NOMO-1 (cell line): ENCODE data around the gene VWA3B.
"Not testable (repeated sequence)": the region's sequence is repeated elsewhere in the genome, so short reads cannot be mapped to it uniquely, and the experiment has no call there.

ENCODE experiments used
- DNase-seq, 2 experiments: peaks; one replicate each; lab custom pipeline; 2025; ENCODE audit not compliant: unreplicated experiment in 2 of 2; lab: John Stamatoyannopoulos, UW

Gene VWA3B

GRCh38 chr2:98293931-98294687 lies 207.1 kb downstream of the VWA3B start:
- no peak for DNase-seq

GRCh38 chr2:98294711-98295110 lies 207.7 kb downstream of the VWA3B start:
- DNase-seq, result no peak

- no peak for DNase-seq
These were observed 208.3 kb downstream of the VWA3B start for GRCh38 chr2:98295275-98295674.

GRCh38 chr2:98295721-98296414 lies 208.9 kb downstream of the VWA3B start:
- no peak for DNase-seq

- no peak for DNase-seq
These were observed 209.5 kb downstream of the VWA3B start for GRCh38 chr2:98296440-98296839.

GRCh38 chr2:98297817-98298682 lies 211.1 kb downstream of the VWA3B start:
- DNase-seq, result no peak

GRCh38 chr2:98298683-98299164 lies 211.8 kb downstream of the VWA3B start:
- no peak for DNase-seq

GRCh38 chr2:98299211-98299905 lies 212.4 kb downstream of the VWA3B start:
- no peak for DNase-seq

- no peak for DNase-seq
These were observed 213.3 kb downstream of the VWA3B start for GRCh38 chr2:98300141-98300874.

GRCh38 chr2:98301469-98301868 lies 214.5 kb downstream of the VWA3B start:
- DNase-seq, result no peak

- DNase-seq, result not testable (repeated sequence)
These were observed 220.2 kb downstream of the VWA3B start for GRCh38 chr2:98307131-98307696.

- no peak for DNase-seq
These were observed 221.1 kb downstream of the VWA3B start for GRCh38 chr2:98308068-98308467.

GRCh38 chr2:98308532-98308931 lies 221.6 kb downstream of the VWA3B start:
- no peak for DNase-seq

- DNase-seq, result no peak
These were observed 222.6 kb downstream of the VWA3B start for GRCh38 chr2:98309580-98309979.

GRCh38 chr2:98310010-98310409 lies 223.0 kb downstream of the VWA3B start:
- no peak for DNase-seq

- no peak for DNase-seq
These were observed 224.1 kb downstream of the VWA3B start for GRCh38 chr2:98311090-98311489.

- DNase-seq, result no peak
These were observed 225.0 kb downstream of the VWA3B start for GRCh38 chr2:98311771-98312545.

- no peak for DNase-seq
These were observed 226.7 kb downstream of the VWA3B start for GRCh38 chr2:98313492-98314250.
